A172 (cell line): ENCODE data around the gene ORC4. TPM values are rescaled to one million over a fixed set of nuclear protein-coding genes. Genes with fewer than 3 reads are reported as not detected.

Experiments used
- DNase-seq: peaks from one replicate; pipeline ENCODE4 v3.0.0-alpha.2; 2015; ENCODE audit warnings: low spot score
- total RNA-seq: library from RNA; depleted of rRNA; stranded (reverse); fragments of >200 nt; shearing (Covaris generic); gene quantifications from 2 replicates; pipeline ENCODE4 v1.2.3, GENCODE V29; 2014; rRNA removed

The ORC4 gene
- 143 and 145 TPM in 2 replicates for total RNA-seq

GRCh38 chr2:148020111-148021058 lies at the start of gene ORC4:
ORC4 (minus strand) TSS chr2:148020737; CDS start chr2:147975958, 44,779 bp downstream.
- DNase-seq, result peak; percentile 100

- no peak for DNase-seq
Observed at GRCh38 chr2:148067801-148068200, 47.3 kb upstream of the ORC4 start.

- no peak for DNase-seq
Observed at GRCh38 chr2:148065936-148066335, 45.4 kb upstream of the ORC4 start.

GRCh38 chr2:148063633-148064032 lies 43.1 kb upstream of the ORC4 start:
- no peak for DNase-seq

- DNase-seq, result no peak
Observed at GRCh38 chr2:148058641-148059040, 38.1 kb upstream of the ORC4 start.

- no peak for DNase-seq
Observed at GRCh38 chr2:148052687-148053086, 32.1 kb upstream of the ORC4 start.

GRCh38 chr2:148049284-148049683 lies 28.7 kb upstream of the ORC4 start:
- no peak for DNase-seq

- DNase-seq, result peak; percentile 7
Observed at GRCh38 chr2:148048475-148049221, 28.1 kb upstream of the ORC4 start.

- DNase-seq, result no peak
Observed at GRCh38 chr2:148046802-148047201, 26.3 kb upstream of the ORC4 start.

GRCh38 chr2:148044322-148044721 lies 23.8 kb upstream of the ORC4 start:
- no peak for DNase-seq

- DNase-seq, result no peak
Observed at GRCh38 chr2:148042219-148042618, 21.7 kb upstream of the ORC4 start.

- no peak for DNase-seq
Observed at GRCh38 chr2:148039783-148040182, 19.2 kb upstream of the ORC4 start.

GRCh38 chr2:148032215-148032614 lies 11.7 kb upstream of the ORC4 start:
- no peak for DNase-seq

GRCh38 chr2:148031152-148031551 lies 10.6 kb upstream of the ORC4 start:
- no peak for DNase-seq

- no peak for DNase-seq
Observed at GRCh38 chr2:148028781-148029180, 8.2 kb upstream of the ORC4 start.

- DNase-seq, result no peak
Observed at GRCh38 chr2:148027822-148028221, 7.3 kb upstream of the ORC4 start.

- DNase-seq, result no peak
Observed at GRCh38 chr2:148026573-148026972, 6.0 kb upstream of the ORC4 start.

GRCh38 chr2:148023861-148024260 lies 3.3 kb upstream of the ORC4 start:
- DNase-seq, result no peak

GRCh38 chr2:148022882-148023281 lies 2.3 kb upstream of the ORC4 start:
- DNase-seq, result no peak

GRCh38 chr2:148022351-148022750 lies 1.8 kb upstream of the ORC4 start:
- no peak for DNase-seq

GRCh38 chr2:148021886-148022285 lies 1.3 kb upstream of the ORC4 start:
- DNase-seq, result no peak

GRCh38 chr2:148021059-148021861 lies 723 bp upstream of the ORC4 start, which contains the start of gene MBD5:
MBD5 (plus strand) TSS chr2:148021091.
- DNase-seq, result peak; percentile 41
